GM18870 (cell line): ENCODE data around the gene SRPK1.
"Not testable (repeated sequence)": the region's sequence is repeated elsewhere in the genome, so short reads cannot be mapped to it uniquely, and the experiment has no call there.

Experiments
- ATAC-seq: cut with Tn5 transposase; IDR thresholded peaks from one replicate; pipeline ENCODE4 v1.9.1; 2021; ENCODE audit warnings: moderate library complexity; ENCODE audit not compliant: unreplicated experiment

Gene SRPK1

DNA sequence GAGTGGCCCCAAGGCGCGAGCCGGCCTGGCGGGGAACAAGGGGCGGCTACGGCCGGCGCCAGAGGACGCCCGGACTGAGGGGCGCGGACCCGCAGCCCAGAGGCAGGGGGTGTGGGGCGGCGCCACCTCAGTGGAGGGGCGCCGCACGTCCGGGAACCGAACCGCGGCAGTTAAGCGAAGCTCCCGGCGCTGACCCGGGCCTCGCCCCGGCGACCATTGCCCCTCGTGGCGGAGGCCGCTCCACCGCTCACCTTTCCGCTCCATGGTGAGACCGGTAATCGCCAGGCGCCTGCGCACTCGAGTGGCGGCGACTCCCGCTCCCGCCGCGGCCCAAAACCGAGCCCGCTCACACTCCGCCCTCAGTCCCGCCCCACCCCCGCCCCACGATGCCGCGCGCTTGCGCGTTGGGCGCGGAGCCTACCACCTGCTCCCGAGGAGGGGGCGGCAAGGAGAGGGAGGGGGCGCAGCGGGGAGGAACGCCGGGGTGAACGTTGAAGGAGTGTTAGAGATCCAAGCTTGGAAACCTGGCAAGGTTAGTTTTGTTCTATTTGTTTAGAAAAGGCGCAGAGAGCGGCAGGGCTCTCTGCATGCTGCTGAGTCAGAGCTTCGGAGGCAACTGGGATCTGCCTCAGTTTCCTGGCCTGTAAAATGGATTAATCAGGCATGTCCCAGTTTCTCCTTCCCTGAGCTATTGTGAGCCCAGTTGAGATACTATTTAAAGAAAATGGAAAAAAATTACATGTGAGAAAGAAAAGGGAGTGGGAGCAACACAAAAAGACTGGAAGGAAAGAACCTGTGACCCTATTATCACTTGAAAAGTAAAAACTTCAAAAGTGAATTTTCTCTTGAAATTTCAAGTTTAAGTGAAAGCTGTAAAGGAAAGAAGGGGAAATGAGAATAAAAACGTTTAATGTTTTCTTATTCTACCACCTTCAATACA lies at the start of gene SRPK1:
SRPK1 (minus strand) TSS at position 306 of the 940 bp plus-strand sequence; CDS start at position 264, 42 bp downstream.
- ATAC-seq = peak; percentile 40

DNA sequence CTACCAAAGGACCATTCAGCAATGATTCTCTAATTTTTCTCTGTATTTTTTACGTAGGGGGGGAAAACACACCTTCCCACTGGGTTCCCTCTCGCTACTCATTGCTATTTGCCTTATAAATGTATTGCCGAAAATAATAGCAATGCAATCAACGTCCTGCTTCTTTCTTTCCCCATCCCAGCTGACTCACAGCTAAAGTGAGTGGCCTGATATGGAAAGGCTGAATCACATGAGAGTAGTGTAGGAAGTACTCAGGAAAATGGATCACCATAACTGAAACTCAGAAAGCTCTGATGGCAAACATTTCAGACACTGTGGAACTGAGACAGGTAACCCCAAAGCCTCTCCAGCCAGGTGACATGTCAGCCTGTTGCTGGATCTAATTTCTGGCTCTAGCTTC lies 49.3 kb upstream of the SRPK1 start:
- ATAC-seq = no peak

DNA sequence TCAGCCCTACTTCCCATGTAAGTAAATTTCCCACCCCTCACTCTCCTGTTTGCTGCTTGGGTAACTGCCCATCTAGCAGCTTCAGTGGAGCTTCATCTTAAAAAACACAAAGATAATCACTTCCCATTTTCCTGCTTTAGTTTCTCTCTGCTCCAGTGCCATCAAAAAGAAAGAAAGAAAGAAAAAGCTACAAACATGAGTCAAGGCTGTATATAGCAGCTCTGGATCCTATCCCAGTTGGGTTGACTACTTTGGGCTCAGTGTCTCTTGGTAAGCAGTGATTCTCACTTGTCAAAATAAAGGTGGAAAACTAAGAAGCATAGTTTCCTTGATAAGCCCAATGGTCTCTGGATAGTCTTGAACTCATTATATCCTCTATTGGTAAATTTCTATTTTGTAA lies 48.7 kb upstream of the SRPK1 start:
- no peak for ATAC-seq

DNA sequence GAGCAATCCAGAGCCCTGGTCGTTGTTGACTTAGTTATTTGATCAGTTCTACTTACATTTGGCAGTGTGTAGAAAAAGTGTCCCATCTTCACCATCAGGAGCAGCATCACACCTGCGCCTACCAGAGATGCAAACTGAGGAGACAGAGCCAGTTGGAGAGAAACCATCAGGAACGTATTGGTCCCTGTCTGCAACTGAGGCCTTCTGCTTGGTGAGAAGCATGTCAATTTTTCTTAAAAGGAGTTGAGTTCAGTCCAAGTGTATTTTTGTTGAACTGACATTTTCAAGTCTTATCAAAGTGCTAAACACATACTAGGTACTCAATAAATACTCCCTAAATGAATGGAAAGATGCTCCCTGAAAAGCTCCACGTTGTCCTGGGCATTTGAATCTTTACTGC lies 47.9 kb upstream of the SRPK1 start:
- no peak for ATAC-seq

DNA sequence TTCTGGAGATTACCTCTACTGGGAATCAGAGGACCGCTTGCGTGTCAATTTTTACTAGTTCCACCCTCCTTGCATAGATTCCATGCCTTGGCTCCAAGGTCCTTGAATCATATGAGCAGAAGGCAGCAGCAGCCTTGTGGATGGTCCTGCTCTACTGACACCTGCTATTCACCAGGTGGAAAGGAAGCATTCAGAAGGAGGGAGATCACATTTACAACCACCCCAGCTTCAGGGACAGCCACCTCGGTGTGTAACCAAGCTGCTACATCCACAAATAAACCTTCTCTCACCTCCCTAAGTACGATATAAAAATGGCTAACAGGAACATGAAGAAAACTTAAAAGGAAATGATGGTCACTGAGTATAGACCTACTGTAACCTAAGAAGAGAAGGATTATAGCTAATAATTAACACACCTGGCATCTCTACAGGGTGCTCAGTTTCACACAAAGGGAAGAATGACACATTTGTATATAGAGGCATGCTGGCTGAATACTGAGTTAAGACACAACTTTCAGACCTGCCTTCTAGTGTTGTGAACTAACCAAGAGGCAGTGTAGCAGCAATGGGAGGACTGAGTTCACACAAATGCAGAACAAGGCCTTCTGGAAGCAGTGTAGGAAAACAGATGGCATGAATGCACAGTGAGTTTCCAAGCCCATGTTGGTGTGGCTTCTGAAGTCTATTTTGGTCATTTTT lies 46.3 kb upstream of the SRPK1 start:
- no peak for ATAC-seq

DNA sequence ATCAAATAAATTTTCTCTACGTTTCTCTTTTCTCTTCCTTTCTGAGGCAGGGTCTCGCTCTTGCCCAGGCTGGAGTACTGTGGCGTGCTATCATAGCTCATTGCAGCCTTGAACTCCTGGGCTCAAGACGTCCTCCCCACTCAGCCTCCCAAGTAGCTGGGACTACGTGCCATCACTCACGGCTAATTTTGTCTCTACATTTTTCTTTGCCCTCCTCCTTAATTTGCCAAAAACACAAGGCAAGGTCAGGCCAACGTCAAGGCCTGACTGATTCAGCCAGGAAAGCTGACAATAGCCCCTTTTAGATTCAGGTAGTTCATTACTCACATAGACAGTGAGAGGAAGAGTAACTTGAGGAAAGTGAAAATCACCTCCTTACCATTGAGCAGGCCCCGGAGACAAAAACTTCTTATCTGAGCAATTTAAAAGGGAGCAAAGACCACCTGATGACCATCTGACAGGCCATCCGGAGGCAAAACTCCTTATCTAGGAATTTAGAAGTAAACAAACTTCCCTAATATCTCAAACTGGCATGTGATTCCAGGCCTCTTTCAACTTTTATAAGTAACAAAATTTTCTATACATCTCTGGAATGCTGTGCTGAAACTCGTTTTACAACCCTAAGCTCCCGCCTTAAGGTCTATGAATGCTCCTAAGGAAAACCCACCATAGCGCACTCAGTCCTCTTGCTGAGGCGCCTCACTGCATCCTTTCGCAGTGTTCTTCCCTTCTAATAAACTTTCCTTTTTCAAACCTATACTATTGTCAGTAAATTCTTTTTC lies 42.1 kb upstream of the SRPK1 start:
- ATAC-seq = no peak

DNA sequence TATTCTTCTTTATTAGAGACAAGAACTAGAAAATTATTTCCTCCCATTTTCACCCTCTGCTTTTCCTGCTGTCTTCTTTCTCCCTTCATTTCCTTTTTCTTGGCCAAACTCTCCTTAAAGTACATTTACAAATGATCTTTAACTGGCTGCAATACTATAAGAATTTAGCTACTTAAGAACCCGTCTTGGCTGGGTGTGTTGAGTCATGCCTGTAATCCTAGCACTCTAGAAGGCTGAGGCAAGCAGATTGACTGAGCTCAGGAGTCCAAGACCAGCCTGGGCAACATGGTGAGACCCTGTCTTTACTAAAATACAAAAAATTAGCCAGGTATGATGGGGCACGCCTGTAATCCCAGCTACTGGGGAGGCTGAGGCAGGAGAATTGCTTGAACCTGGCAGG lies 39.3 kb upstream of the SRPK1 start:
- no peak for ATAC-seq

GRCh38 chr6:35955970-35956369 lies 35.1 kb upstream of the SRPK1 start:
- no peak for ATAC-seq

DNA sequence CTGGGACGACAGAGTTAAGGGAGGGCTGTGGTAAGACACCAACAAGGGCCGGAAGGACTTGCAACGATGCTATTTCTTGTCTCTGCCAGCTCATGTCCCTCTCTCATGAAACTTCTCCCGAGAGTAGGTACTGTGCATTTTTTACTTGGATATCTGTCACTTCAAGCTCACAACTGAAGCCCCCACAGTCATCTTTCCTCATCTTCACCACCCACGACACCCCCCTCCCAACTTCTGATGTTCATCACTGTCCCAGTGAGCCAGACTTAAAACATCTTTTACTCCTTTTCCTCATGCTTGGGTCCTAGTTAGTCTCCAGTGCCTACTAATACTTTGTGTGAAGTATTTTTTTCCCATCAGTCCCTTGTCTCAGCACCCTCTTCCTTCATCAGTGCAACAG lies 34.6 kb upstream of the SRPK1 start:
- ATAC-seq = no peak

DNA sequence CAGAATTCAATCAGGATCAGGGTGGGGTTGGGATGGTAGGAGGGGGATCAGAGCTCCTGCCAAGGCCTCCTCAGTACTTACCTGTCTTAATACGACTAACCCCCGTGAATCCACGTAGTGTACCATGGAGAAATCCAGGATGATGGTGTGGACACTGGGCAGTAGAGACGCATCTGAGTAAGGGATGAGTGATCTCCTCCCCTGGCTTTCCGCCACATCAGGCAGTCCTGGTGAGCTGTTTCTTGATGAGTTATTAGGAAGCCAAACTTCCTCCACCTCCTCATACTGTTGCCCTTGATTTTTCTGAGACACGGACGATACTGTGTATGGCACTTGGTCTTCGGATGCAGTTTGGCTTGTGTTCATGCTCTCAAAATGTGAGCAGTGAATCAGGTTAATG lies 34.2 kb upstream of the SRPK1 start:
- no peak for ATAC-seq

DNA sequence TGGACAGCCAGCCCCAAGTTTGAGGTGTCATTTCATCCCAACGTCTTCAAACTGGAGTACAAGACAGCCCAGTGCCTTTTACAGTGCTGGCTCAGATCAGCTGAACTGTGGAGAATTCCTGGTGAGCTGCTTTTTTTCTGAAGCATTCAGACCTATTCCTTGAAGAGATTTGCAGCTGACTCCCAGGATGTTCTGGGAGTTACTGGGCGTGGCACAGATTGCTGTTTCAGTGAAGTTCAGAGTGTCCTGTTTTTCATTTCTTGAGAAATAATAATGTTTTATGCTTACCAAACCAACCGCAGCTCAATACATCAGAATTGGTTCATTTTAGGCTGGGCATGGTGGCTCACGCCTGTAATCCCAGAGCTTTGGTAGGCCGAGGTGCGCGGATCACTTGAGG lies 33.4 kb upstream of the SRPK1 start:
- ATAC-seq = no peak

DNA sequence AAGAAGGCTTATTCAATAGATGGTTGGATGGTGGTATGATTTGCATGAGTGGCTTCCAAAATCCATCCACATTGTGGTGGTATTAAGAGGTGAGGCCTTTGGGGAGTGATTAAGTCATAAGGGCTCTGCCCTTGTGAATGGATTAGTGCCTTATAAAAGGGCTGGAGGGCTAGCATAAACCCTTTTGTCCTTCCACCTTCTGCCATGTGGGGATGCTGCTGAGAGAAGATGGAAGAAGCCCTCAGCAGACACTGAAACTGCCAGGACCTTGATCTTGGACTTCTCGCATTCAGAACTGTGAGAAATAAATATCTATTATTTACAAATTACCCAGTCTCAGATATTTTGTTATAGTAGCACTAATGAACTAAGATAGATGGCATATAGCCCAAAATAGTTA lies 27.8 kb upstream of the SRPK1 start:
- ATAC-seq = no peak

GRCh38 chr6:35945650-35946025 lies 24.7 kb upstream of the SRPK1 start:
- ATAC-seq = no peak

GRCh38 chr6:35943390-35943789 lies 22.5 kb upstream of the SRPK1 start:
- ATAC-seq = no peak

GRCh38 chr6:35942355-35942754 lies 21.5 kb upstream of the SRPK1 start:
- ATAC-seq = no peak

GRCh38 chr6:35941170-35941569 lies 20.3 kb upstream of the SRPK1 start:
- ATAC-seq = not testable (repeated sequence)

GRCh38 chr6:35940014-35940413 lies 19.1 kb upstream of the SRPK1 start:
- ATAC-seq = not testable (repeated sequence)

GRCh38 chr6:35939259-35939658 lies 18.4 kb upstream of the SRPK1 start:
- ATAC-seq = not testable (repeated sequence)

DNA sequence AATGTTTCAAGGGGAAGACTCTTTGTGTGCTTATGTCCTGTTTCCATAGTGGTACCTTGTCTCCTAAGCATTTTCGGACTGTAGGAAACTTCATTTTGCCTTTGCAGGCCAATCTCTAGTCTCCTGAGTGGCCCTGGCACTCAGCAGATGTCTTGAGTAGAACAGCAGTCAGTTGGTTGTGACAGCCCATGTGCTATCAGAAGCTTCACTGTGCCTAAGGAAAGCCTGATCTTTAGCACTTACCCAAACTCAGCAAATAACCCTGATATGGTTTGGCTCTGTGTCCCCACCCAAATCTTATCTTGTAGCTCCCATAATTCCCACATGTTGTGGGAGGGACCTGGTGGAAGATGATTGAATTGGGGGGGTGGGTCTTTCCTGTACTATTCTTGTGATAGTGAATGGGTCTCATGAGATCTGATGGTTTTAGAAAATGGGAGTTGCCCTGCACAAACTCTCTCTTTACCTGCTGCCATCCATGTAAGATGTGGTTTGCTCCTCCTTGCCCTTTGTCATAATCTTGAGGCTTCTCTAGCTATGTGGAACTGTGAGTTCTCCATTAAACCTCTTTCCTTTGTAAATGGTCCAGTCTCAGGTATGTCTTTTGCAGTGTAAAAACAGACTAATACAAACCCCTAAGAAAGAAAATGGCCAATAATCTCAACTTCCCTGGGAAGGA lies 15.9 kb upstream of the SRPK1 start:
- no peak for ATAC-seq

GRCh38 chr6:35935469-35935868 lies 14.6 kb upstream of the SRPK1 start:
- no peak for ATAC-seq

DNA sequence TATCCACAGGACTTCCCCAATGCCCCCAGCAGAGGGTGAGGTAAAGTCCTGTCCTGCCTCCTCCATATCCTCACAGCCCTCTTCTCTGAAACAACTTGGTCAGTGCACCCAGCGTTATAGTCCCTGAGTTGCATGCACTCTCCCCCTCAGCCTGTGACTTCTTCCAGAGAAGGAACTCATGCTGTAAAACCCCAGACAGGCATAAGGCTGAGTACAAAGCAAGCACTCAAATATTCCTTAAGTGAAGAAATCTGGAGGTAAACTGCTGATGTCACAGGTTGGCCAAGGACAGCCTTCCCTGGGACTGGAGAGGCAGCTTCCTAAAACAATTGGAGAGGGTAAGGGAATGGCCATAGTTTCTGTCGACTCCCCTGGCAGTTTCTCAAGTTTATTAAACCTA lies 12.9 kb upstream of the SRPK1 start:
- ATAC-seq = no peak
